Liver (tissue), 9 donors: ENCODE results near the gene PSORS1C1. TPM values are rescaled to one million over a fixed set of nuclear protein-coding genes. Genes with fewer than 3 reads are reported as not detected.

Source experiments
- DNase-seq: peaks from one replicate; pipeline ENCODE4 v3.0.0-alpha.2; 2017; ENCODE audit warnings: low spot score
- H3K27ac ChIP-seq, 2 donors: one replicate each; pipeline ENCODE4 v1.7.0; 2013; ENCODE audit warnings: inconsistent platforms in 2 of 2, low read length in 2 of 2, control low read depth in 1 of 2, low read depth in 1 of 2, mild to moderate bottlenecking in 1 of 2
- H3K27me3 ChIP-seq, 4 donors: one replicate each; pipeline versions ENCODE4 v1.6.1 to v1.7.0; 2013; ENCODE audit warnings: low read length in 3 of 4, inconsistent platforms in 1 of 4, mild to moderate bottlenecking in 1 of 4, moderate library complexity in 1 of 4; ENCODE audit not compliant: control insufficient read depth in 4 of 4, insufficient read depth in 4 of 4
- H3K36me3 ChIP-seq, 4 donors: one replicate each; pipeline versions ENCODE4 v1.6.1 to v1.7.0; 2013; ENCODE audit warnings: low read length in 3 of 4, mild to moderate bottlenecking in 3 of 4, low read depth in 1 of 4, moderate library complexity in 1 of 4; ENCODE audit not compliant: control insufficient read depth in 4 of 4, insufficient read depth in 3 of 4
- H3K4me1 ChIP-seq, 4 donors: one replicate each; pipeline versions ENCODE4 v1.6.1 to v1.7.0; 2013; ENCODE audit warnings: low read length in 3 of 4, mild to moderate bottlenecking in 3 of 4, moderate library complexity in 1 of 4; ENCODE audit not compliant: control insufficient read depth in 4 of 4, insufficient read depth in 4 of 4
- H3K4me3 ChIP-seq, 3 donors: one replicate each; pipeline versions ENCODE4 v1.6.1 to v1.7.0; 2013; ENCODE audit warnings: low read length in 3 of 3, control low read depth in 1 of 3, low read depth in 1 of 3, mild to moderate bottlenecking in 1 of 3
- H3K9ac ChIP-seq, 2 donors: one replicate each; pipeline ENCODE4 v1.7.0; 2013; ENCODE audit warnings: low read length in 2 of 2, mild to moderate bottlenecking in 2 of 2, moderate library complexity in 2 of 2, control low read depth in 1 of 2, low read depth in 1 of 2
- H3K9me3 ChIP-seq, 4 donors: one replicate each; pipeline versions ENCODE4 v1.6.1 to v1.7.0; 2013; ENCODE audit warnings: low read length in 3 of 4; ENCODE audit not compliant: control insufficient read depth in 4 of 4
- EGR1 ChIP-seq, 2 donors: IDR thresholded peaks; 2 replicates each; pipeline ENCODE4 v1.6.1; 2016 to 2018; ENCODE audit warnings: antibody characterized with exemption in 2 of 2, low read depth in 2 of 2
- FOXA1 ChIP-seq: IDR thresholded peaks from 2 replicates; pipeline ENCODE4 v1.6.1; 2016; ENCODE audit warnings: antibody characterized with exemption
- FOXA2 ChIP-seq: IDR thresholded peaks from 2 replicates; pipeline ENCODE4 v1.6.1; 2016; ENCODE audit warnings: antibody characterized with exemption
- GABPA ChIP-seq, 2 donors: IDR thresholded peaks in 1 of 2; conservative IDR thresholded peaks in 1 of 2; 2 replicates each; pipeline ENCODE4 v1.6.1; 2016; ENCODE audit warnings: antibody characterized with exemption in 2 of 2, mild to moderate bottlenecking in 1 of 2, moderate library complexity in 1 of 2
- HNF4G ChIP-seq: IDR thresholded peaks from 2 replicates; pipeline ENCODE4 v1.6.1; 2016; ENCODE audit warnings: antibody characterized with exemption
- JUND ChIP-seq, 2 donors: IDR thresholded peaks; 2 replicates each; pipeline ENCODE4 v1.6.1; 2016; ENCODE audit warnings: antibody characterized with exemption in 2 of 2
- SP1 ChIP-seq: IDR thresholded peaks from 2 replicates; pipeline ENCODE4 v1.6.1; 2018; ENCODE audit warnings: antibody characterized with exemption, mild to moderate bottlenecking
- TAF1 ChIP-seq: conservative IDR thresholded peaks from 2 replicates; pipeline ENCODE4 v1.6.1; 2016; ENCODE audit warnings: antibody characterized with exemption, mild to moderate bottlenecking
- WGBS: extraction: QIAGEN DNeasy Blood & Tissue Kit; methylation state at CpG from one replicate; pipeline ENCODE4 v1.1.7; 2013; 5-methylcytosine and 5-hydroxymethylcytosine counted together
- polyA plus RNA-seq, 2 donors: library from polyadenylated mRNA; stranded (reverse) in 1 of 2; unstranded in 1 of 2; fragments of 200-250 nt in 1 of 2; fragments of >200 nt in 1 of 2; fragmentation: Nextera tagmentation in 1 of 2; extraction: Ambion mirVana in 1 of 2; gene quantifications; one replicate each; pipeline versions ENCODE4 v1.2.1 to v1.2.3, GENCODE V29; 2013 to 2015
- total RNA-seq, 2 donors: library from RNA; depleted of rRNA; stranded (reverse); fragments of >200 nt; gene quantifications; one replicate each; pipeline ENCODE4 v1.2.3, GENCODE V29; 2014
- TF ChIP-seq, protein P1 (sequence below): IDR thresholded peaks from 2 replicates; pipeline ENCODE4 v1.6.1; 2016; ENCODE audit warnings: antibody characterized with exemption, mild to moderate bottlenecking
- TF ChIP-seq, protein P2 (sequence below): IDR thresholded peaks from 2 replicates; pipeline ENCODE4 v1.6.1; 2016; ENCODE audit warnings: antibody characterized with exemption
- TF ChIP-seq, protein P3 (sequence below): IDR thresholded peaks from 2 replicates; pipeline ENCODE4 v1.6.1; 2016; ENCODE audit warnings: antibody characterized with exemption
- donor health status: healthy.
- donor health status: healthy.
- donor health status: healthy.
- donor health status: healthy.
- donor health status: healthy.

PSORS1C1 gene
- total and polyA plus RNA-seq, 4 donors = under 0.01 to 0.08 TPM; not detected in 2

DNA sequence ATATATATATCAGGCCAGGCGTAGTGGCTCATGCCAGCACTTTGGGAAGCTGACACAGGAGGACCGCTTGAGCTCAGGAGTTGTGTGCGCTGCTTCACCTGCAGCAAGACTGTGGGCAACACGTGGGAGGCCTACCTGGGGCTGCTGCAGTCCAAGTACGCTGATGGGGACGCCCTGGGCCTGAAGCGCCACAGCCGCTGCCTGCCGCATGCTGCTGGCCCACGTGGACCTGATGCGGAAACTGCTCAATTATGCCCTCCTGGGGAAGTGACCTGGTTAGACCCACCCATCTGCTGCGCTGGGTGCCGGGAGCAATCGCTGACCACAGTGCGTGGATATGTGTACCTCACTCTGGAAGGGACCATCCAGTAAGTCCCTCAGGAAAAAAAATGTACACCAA lies 26.0 kb downstream of the PSORS1C1 start:
- Histone ChIP-seq H3K9me3 (no peaks in the 10 kb centered on the region), H3K4me3 (no peak overlapping the region), H3K27me3 (no peaks in the 10 kb centered on the region), H3K9ac (no peak overlapping the region), H3K36me3 (peaks cover 0 to 8% (median 5%) of the 10 kb centered on the region in 4 donors), H3K4me1 (peaks cover 0 to 5% (median 4%) of the 10 kb centered on the region in 4 donors), H3K27ac (no peak overlapping the region)
- 88% methylated on average over 15 of the region's 15 CpGs for WGBS
- no peak for TF ChIP-seq GABPA (IDR thresholded peaks at IDR 0.05 in 1 of 2, conservative IDR thresholded peaks at IDR 0.05 in 1 of 2)
- no peak for TF ChIP-seq TAF1
- TF ChIP-seq FOXA1 = no peak
- no peak for DNase-seq

DNA sequence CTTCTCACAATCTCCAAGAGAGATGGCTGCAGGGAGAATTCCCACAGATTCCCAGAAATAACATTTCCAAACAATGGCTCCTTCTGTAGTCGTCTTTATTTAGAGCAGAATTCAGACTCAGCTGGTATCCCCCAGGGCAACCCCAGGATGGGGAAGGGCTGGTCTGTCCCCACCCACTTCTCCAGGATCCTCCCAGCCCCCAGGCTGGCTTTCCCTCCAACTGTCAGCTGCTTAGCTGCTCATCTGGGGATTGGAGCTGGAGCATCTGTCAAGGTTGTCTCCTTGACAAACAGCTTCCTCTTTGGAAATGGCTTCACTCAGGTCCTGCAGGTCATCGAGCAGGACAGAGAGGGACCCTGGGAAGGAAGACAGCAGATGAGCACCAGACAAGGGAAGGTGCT lies 27.8 kb downstream of the PSORS1C1 start:
- 67% methylated on average over 2 of the region's 2 CpGs for WGBS
- H3K9ac ChIP-seq = no peak overlapping the region
- peaks cover 0 to 5% (median 4%) of the 10 kb centered on the region in 4 donors for H3K4me1 ChIP-seq
- no peak for DNase-seq
- TF ChIP-seq, protein P1, sequence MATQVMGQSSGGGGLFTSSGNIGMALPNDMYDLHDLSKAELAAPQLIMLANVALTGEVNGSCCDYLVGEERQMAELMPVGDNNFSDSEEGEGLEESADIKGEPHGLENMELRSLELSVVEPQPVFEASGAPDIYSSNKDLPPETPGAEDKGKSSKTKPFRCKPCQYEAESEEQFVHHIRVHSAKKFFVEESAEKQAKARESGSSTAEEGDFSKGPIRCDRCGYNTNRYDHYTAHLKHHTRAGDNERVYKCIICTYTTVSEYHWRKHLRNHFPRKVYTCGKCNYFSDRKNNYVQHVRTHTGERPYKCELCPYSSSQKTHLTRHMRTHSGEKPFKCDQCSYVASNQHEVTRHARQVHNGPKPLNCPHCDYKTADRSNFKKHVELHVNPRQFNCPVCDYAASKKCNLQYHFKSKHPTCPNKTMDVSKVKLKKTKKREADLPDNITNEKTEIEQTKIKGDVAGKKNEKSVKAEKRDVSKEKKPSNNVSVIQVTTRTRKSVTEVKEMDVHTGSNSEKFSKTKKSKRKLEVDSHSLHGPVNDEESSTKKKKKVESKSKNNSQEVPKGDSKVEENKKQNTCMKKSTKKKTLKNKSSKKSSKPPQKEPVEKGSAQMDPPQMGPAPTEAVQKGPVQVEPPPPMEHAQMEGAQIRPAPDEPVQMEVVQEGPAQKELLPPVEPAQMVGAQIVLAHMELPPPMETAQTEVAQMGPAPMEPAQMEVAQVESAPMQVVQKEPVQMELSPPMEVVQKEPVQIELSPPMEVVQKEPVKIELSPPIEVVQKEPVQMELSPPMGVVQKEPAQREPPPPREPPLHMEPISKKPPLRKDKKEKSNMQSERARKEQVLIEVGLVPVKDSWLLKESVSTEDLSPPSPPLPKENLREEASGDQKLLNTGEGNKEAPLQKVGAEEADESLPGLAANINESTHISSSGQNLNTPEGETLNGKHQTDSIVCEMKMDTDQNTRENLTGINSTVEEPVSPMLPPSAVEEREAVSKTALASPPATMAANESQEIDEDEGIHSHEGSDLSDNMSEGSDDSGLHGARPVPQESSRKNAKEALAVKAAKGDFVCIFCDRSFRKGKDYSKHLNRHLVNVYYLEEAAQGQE = no peak
- no peak overlapping the region for H3K4me3 ChIP-seq
- no peak overlapping the region for H3K27ac ChIP-seq
- no peaks in the 10 kb centered on the region for H3K9me3 ChIP-seq
- peaks cover 0 to 8% (median 5%) of the 10 kb centered on the region in 4 donors for H3K36me3 ChIP-seq
- no peaks in the 10 kb centered on the region for H3K27me3 ChIP-seq

DNA sequence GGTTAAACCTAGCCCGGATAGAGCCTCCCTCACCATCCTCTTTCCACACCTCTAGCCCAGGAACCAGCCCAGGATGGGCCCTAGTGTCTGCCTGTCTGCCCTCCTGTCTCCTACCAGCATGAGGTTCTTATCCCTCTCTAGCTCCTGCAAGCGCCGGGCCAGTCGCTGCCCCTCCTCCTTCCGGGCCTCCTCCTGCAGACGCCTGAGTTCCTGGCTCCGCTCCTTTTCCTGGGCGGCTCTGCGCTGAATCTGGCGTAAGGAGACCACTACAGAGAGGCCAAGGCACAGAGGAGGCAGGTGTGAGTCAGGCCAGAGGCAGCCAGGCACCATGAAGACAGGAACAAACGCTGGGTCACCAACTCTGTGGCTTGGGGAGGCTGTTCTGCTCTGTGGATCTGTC lies 28.5 kb downstream of the PSORS1C1 start:
- 80% methylated on average over 11 of the region's 11 CpGs for WGBS
- no peak for DNase-seq
- no peak overlapping the region for H3K27ac ChIP-seq

DNA sequence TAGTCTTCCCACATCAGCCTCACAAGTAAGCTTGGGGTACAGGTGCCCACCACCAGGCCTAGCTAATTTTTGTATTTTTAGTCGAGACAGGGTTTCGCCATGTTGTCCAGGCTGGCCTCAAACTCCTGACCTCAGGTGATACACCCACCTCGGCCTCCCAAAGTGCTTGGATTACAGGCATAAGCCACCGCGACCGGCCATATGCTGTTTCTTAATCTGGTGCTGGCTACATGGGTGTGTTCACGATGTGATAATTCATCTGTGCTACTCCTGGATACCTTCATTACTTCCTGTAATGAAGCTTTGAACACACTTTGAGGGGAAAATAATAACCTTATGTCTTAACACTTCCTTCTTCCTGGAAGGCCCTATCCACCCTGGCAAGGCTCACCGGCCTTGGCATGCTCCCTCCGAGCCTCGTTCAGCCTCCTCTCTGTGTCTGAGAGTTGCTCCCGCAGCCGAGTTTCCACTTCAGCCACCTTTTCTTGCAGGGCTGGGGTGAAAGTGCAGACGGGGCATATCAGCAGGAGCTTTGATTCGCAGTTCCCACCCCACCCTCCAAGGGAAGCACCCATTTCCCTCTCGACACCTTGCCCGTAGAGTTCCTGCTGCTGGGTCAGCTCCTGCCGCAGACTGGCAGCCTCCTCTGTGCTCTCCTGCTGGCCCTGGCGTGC lies 29.8 kb downstream of the PSORS1C1 start:
- 88% methylated on average over 18 of the region's 18 CpGs for WGBS
- Histone ChIP-seq H3K36me3 (peaks cover 0 to 8% (median 5%) of the 10 kb centered on the region in 4 donors), H3K9me3 (no peaks in the 10 kb centered on the region), H3K4me1 (no peaks in the 10 kb centered on the region), H3K4me3 (no peak overlapping the region), H3K27ac (no peak overlapping the region), H3K27me3 (no peaks in the 10 kb centered on the region), H3K9ac (no peak overlapping the region)
- no peak for DNase-seq
- TF ChIP-seq, protein P1 = no peak
- TF ChIP-seq, protein P2, sequence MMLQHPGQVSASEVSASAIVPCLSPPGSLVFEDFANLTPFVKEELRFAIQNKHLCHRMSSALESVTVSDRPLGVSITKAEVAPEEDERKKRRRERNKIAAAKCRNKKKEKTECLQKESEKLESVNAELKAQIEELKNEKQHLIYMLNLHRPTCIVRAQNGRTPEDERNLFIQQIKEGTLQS = no peak
- TF ChIP-seq GABPA (IDR thresholded peaks at IDR 0.05 in 1 of 2, conservative IDR thresholded peaks at IDR 0.05 in 1 of 2) (no peak), EGR1 (IDR thresholded peaks at IDR 0.05; ENCODE audit: low read depth in 2 of 2) (no peak), JUND (IDR thresholded peaks at IDR 0.05) (no peak), HNF4G (no peak), SP1 (no peak)
- TF ChIP-seq, protein P3, sequence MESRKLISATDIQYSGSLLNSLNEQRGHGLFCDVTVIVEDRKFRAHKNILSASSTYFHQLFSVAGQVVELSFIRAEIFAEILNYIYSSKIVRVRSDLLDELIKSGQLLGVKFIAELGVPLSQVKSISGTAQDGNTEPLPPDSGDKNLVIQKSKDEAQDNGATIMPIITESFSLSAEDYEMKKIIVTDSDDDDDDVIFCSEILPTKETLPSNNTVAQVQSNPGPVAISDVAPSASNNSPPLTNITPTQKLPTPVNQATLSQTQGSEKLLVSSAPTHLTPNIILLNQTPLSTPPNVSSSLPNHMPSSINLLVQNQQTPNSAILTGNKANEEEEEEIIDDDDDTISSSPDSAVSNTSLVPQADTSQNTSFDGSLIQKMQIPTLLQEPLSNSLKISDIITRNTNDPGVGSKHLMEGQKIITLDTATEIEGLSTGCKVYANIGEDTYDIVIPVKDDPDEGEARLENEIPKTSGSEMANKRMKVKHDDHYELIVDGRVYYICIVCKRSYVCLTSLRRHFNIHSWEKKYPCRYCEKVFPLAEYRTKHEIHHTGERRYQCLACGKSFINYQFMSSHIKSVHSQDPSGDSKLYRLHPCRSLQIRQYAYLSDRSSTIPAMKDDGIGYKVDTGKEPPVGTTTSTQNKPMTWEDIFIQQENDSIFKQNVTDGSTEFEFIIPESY = no peak

More for the DNA sequence above, 28.5 kb downstream of the PSORS1C1 start:
- Histone ChIP-seq H3K9me3 (no peaks in the 10 kb centered on the region), H3K27me3 (no peaks in the 10 kb centered on the region), H3K9ac (no peak overlapping the region), H3K4me3 (no peak overlapping the region), H3K4me1 (no peaks in the 10 kb centered on the region), H3K36me3 (peaks cover 0 to 8% (median 5%) of the 10 kb centered on the region in 4 donors)
- TF ChIP-seq FOXA2 (no peak), HNF4G (no peak), TAF1 (no peak)
